H1 (cell line): ENCODE results near the gene NACAD. TPM values are rescaled to one million over a fixed set of nuclear protein-coding genes. Genes with fewer than 3 reads are reported as not detected.

Source experiments
- polyA plus RNA-seq, 7 experiments: library from polyadenylated mRNA; depleted of rRNA in 3 of 7; stranded (reverse) in 5 of 7; unstranded in 2 of 7; fragments of >200 nt in 5 of 7; fragments of 200-250 nt in 2 of 7; gene quantifications; 1 replicate in 5 of 7; 2 replicates in 1 of 7; 4 replicates in 1 of 7; pipeline versions ENCODE4 v1.2.1 to v1.2.3, GENCODE V29; 2011 to 2013; ENCODE audit warnings: missing spikeins in 2 of 7, mixed read lengths in 2 of 7
- total RNA-seq: library from RNA; stranded (reverse); fragmentation: NEBNext Ultra II Directional; extraction: Animal tissue kit (Norgen Biotek cat#: 25700); gene quantifications from 2 replicates; pipeline ENCODE4 v1.2.1, GENCODE V29; 2021
- TF ChIP-seq, protein P1 (sequence below), 3 experiments: IDR thresholded peaks; 1 replicate in 2 of 3; 2 replicates in 1 of 3; pipeline versions ENCODE4 v1.5.1 to v1.6.1; 2011; ENCODE audit warnings: low read length in 3 of 3, mild to moderate bottlenecking in 3 of 3, inconsistent platforms in 2 of 3, low read depth in 1 of 3, moderate library complexity in 1 of 3; ENCODE audit not compliant: insufficient read depth in 1 of 3; ENCODE audit errors: control extremely low read depth in 1 of 3

NACAD gene
- total and polyA plus RNA-seq, 2 of the 8 experiments (the other 6 are each of a cell fraction or from before 2014, with no cell fraction given) = 1.3 to 6.0 TPM

DNA sequence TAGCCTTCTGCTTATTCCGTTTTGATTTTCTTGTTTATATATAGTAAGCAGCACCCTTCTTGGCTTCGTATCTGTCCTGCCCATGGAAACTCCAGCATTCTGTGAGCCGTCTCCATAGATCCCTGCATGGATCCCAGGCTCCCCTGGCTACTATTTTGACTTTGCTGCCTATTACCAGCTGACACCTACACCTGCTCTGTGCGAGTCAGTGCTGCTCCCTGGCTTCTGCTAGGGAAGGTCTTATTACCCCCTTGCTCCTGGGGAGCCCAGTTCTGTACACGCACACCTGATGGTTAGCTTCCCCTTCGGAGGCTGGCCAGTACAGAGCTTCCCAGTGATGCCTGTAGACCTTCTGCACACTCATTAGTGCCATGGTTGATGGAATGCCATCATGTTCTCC is 35.4 kb downstream of the NACAD start (continued):
- TF ChIP-seq, protein P1, sequence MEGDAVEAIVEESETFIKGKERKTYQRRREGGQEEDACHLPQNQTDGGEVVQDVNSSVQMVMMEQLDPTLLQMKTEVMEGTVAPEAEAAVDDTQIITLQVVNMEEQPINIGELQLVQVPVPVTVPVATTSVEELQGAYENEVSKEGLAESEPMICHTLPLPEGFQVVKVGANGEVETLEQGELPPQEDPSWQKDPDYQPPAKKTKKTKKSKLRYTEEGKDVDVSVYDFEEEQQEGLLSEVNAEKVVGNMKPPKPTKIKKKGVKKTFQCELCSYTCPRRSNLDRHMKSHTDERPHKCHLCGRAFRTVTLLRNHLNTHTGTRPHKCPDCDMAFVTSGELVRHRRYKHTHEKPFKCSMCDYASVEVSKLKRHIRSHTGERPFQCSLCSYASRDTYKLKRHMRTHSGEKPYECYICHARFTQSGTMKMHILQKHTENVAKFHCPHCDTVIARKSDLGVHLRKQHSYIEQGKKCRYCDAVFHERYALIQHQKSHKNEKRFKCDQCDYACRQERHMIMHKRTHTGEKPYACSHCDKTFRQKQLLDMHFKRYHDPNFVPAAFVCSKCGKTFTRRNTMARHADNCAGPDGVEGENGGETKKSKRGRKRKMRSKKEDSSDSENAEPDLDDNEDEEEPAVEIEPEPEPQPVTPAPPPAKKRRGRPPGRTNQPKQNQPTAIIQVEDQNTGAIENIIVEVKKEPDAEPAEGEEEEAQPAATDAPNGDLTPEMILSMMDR (IDR thresholded peaks at IDR 0.05; ENCODE audit: control extremely low read depth in 1 of 3, insufficient read depth in 1 of 3, low read depth in 1 of 3, low read length in 3 of 3) = no peak
